Measurements from ENCODE around the gene CHRM4.

CHRM4 gene

GRCh38 chr11:46363455-46364005 is 28.0 kb downstream of the CHRM4 start:
- Histone ChIP-seq H2BK5ac (ENCODE audit: low read depth, low read length, poor library complexity, severe bottlenecking) (no peak overlapping the region), H3K9me3 (ENCODE audit: control insufficient read depth, low read length) (no peaks in the 10 kb centered on the region), H3K23ac (ENCODE audit: low read length in 2 of 2) (no peak overlapping the region), H2AK5ac (ENCODE audit: low read length, severe bottlenecking) (peak overlapping the region; percentile 15), H3K36me3 (ENCODE audit: control insufficient read depth in 1 of 2, insufficient read depth in 2 of 2, low read depth in 1 of 2, low read length in 2 of 2) (peaks cover 7 to 32% of the 10 kb centered on the region in 2 experiments), H3K4me3 (ENCODE audit: insufficient read depth in 1 of 2, low read depth in 1 of 2, low read length in 2 of 2) (peak overlapping the region in 1 of 2 experiments; percentile 10), H3K4me2 (ENCODE audit: low read length, poor library complexity, severe bottlenecking) (peak overlapping the region; percentile 44), H3K9ac (ENCODE audit: low read length) (peak overlapping the region; percentile 42), H3K79me1 (replicated peaks; ENCODE audit: low read length, poor library complexity, severe bottlenecking) (peaks cover 20% of the 10 kb centered on the region), H2BK120ac (ENCODE audit: low read depth, low read length) (no peak overlapping the region), H3K18ac (ENCODE audit: low read depth in 1 of 2, low read length in 2 of 2) (peak overlapping the region; percentile 16 to 91), H3K27me3 (ENCODE audit: control insufficient read depth in 1 of 2, insufficient read depth in 1 of 2, low read length in 2 of 2) (no peaks in the 10 kb centered on the region), H2BK12ac (ENCODE audit: low read length in 2 of 2) (peak overlapping the region; percentile 49 to 89), H2AFZ (ENCODE audit: low read depth, low read length) (no peak overlapping the region), H4K8ac (ENCODE audit: low read length) (peak overlapping the region; percentile 46), H3K4ac (ENCODE audit: low read depth in 1 of 2, low read length in 2 of 2) (peak overlapping the region; percentile 29 to 47), H3K4me1 (ENCODE audit: control insufficient read depth, insufficient read depth, low read depth, low read length) (peaks cover 63% of the 10 kb centered on the region), H4K91ac (ENCODE audit: low read length) (peak overlapping the region; percentile 64), H2BK15ac (ENCODE audit: low read depth, poor library complexity, severe bottlenecking) (peak overlapping the region; percentile 20), H3K27ac (ENCODE audit: low read length, poor library complexity, severe bottlenecking) (peak overlapping the region; percentile 59), H3K14ac (ENCODE audit: low read length in 2 of 2) (peak overlapping the region in 1 of 2 experiments; percentile 83)
- peak; percentile 62 for DNase-seq
- 72% methylated on average over 21 of the region's 21 CpGs for WGBS

- H2BK12ac ChIP-seq (ENCODE audit: low read length in 2 of 2) = peak overlapping the region in 1 of 2 experiments; percentile 94
- 40% methylated on average over 9 of the region's 9 CpGs for WGBS
- peaks cover 20% of the 10 kb centered on the region for H3K79me1 ChIP-seq (replicated peaks; ENCODE audit: low read length, poor library complexity, severe bottlenecking)
- no peak overlapping the region for H2BK120ac ChIP-seq (ENCODE audit: low read depth, low read length)
- H4K8ac ChIP-seq (ENCODE audit: low read length) = peak overlapping the region; percentile 27
- H3K27ac ChIP-seq (ENCODE audit: low read length, poor library complexity, severe bottlenecking) = peak overlapping the region; percentile 59
- H3K18ac ChIP-seq (ENCODE audit: low read depth in 1 of 2, low read length in 2 of 2) = peak overlapping the region; percentile 37 to 96
- H3K4me1 ChIP-seq (ENCODE audit: control insufficient read depth, insufficient read depth, low read depth, low read length) = peaks cover 60% of the 10 kb centered on the region
- peak overlapping the region; percentile 15 for H2AK5ac ChIP-seq (ENCODE audit: low read length, severe bottlenecking)
- no peaks in the 10 kb centered on the region for H3K27me3 ChIP-seq (ENCODE audit: control insufficient read depth in 1 of 2, insufficient read depth in 1 of 2, low read length in 2 of 2)
- peak overlapping the region in 1 of 2 experiments; percentile 96 for H3K4ac ChIP-seq (ENCODE audit: low read depth in 1 of 2, low read length in 2 of 2)
- H3K36me3 ChIP-seq (ENCODE audit: control insufficient read depth in 1 of 2, insufficient read depth in 2 of 2, low read depth in 1 of 2, low read length in 2 of 2) = peaks cover 2 to 27% of the 10 kb centered on the region in 2 experiments
- peak overlapping the region; percentile 42 for H3K9ac ChIP-seq (ENCODE audit: low read length)
- H2AFZ ChIP-seq (ENCODE audit: low read depth, low read length) = no peak overlapping the region
- no peaks in the 10 kb centered on the region for H3K9me3 ChIP-seq (ENCODE audit: control insufficient read depth, low read length)
- no peak overlapping the region for H2BK5ac ChIP-seq (ENCODE audit: low read depth, low read length, poor library complexity, severe bottlenecking)
- peak overlapping the region; percentile 44 for H3K4me2 ChIP-seq (ENCODE audit: low read length, poor library complexity, severe bottlenecking)
- peak overlapping the region in 1 of 2 experiments; percentile 82 for H3K14ac ChIP-seq (ENCODE audit: low read length in 2 of 2)
- H2BK15ac ChIP-seq (ENCODE audit: low read depth, poor library complexity, severe bottlenecking) = peak overlapping the region; percentile 66
- no peak overlapping the region for H3K23ac ChIP-seq (ENCODE audit: low read length in 2 of 2)
- peak overlapping the region in 1 of 2 experiments; percentile 10 for H3K4me3 ChIP-seq (ENCODE audit: insufficient read depth in 1 of 2, low read depth in 1 of 2, low read length in 2 of 2)
- DNase-seq = peak; percentile 91
- peak overlapping the region; percentile 67 for H4K91ac ChIP-seq (ENCODE audit: low read length)
Observed at GRCh38 chr11:46363031-46363407, 28.6 kb downstream of the CHRM4 start.

GRCh38 chr11:46362156-46363030 is 29.2 kb downstream of the CHRM4 start:
- no peak for DNase-seq
- Histone ChIP-seq H3K36me3 (ENCODE audit: control insufficient read depth in 1 of 2, insufficient read depth in 2 of 2, low read depth in 1 of 2, low read length in 2 of 2) (peaks cover 0 to 24% of the 10 kb centered on the region in 2 experiments), H3K4me3 (ENCODE audit: insufficient read depth in 1 of 2, low read depth in 1 of 2, low read length in 2 of 2) (no peak overlapping the region), H3K4ac (ENCODE audit: low read depth in 1 of 2, low read length in 2 of 2) (peak overlapping the region; percentile 55 to 96), H2BK12ac (ENCODE audit: low read length in 2 of 2) (peak overlapping the region in 1 of 2 experiments; percentile 97), H2AFZ (ENCODE audit: low read depth, low read length) (no peak overlapping the region), H2BK15ac (ENCODE audit: low read depth, poor library complexity, severe bottlenecking) (peak overlapping the region; percentile 66), H3K4me2 (ENCODE audit: low read length, poor library complexity, severe bottlenecking) (peak overlapping the region; percentile 68), H3K79me1 (replicated peaks; ENCODE audit: low read length, poor library complexity, severe bottlenecking) (peaks cover 16% of the 10 kb centered on the region), H3K23ac (ENCODE audit: low read length in 2 of 2) (peak overlapping the region in 1 of 2 experiments; percentile 97), H3K27ac (ENCODE audit: low read length, poor library complexity, severe bottlenecking) (peak overlapping the region; percentile 71), H3K9ac (ENCODE audit: low read length) (peak overlapping the region; percentile 42), H2AK5ac (ENCODE audit: low read length, severe bottlenecking) (peak overlapping the region; percentile 89), H2BK120ac (ENCODE audit: low read depth, low read length) (peak overlapping the region; percentile 65), H4K8ac (ENCODE audit: low read length) (peak overlapping the region; percentile 9), H3K4me1 (ENCODE audit: control insufficient read depth, insufficient read depth, low read depth, low read length) (peaks cover 59% of the 10 kb centered on the region), H3K18ac (ENCODE audit: low read depth in 1 of 2, low read length in 2 of 2) (peak overlapping the region; percentile 37 to 96), H4K91ac (ENCODE audit: low read length) (peak overlapping the region; percentile 67), H2BK5ac (ENCODE audit: low read depth, low read length, poor library complexity, severe bottlenecking) (no peak overlapping the region), H3K14ac (ENCODE audit: low read length in 2 of 2) (peak overlapping the region in 1 of 2 experiments; percentile 82), H3K9me3 (ENCODE audit: control insufficient read depth, low read length) (no peaks in the 10 kb centered on the region), H3K27me3 (ENCODE audit: control insufficient read depth in 1 of 2, insufficient read depth in 1 of 2, low read length in 2 of 2) (no peaks in the 10 kb centered on the region)
- 91% methylated on average over 20 of the region's 20 CpGs for WGBS

Data from mesenchymal stem cell (in vitro differentiated cells and primary cell).